HepG2 (cell line): ENCODE results near the gene SLC1A2.

ENCODE experiments used
- EZH2 ChIP-seq: conservative IDR thresholded peaks from 2 replicates; pipeline ENCODE4 v1.6.1; 2012; ENCODE audit warnings: mild to moderate bottlenecking, low read depth, low read length, moderate library complexity
- MAFG ChIP-seq: sonication (generic); formaldehyde crosslinking; IDR thresholded peaks from 2 replicates; pipeline ENCODE4 v1.5.1; 2020; ENCODE audit warnings: mild to moderate bottlenecking, missing genetic modification reagents
- ZNF331 ChIP-seq: sonication (generic); formaldehyde crosslinking; IDR thresholded peaks from 2 replicates; pipeline ENCODE4 v1.4.0; 2020; ENCODE audit warnings: missing genetic modification reagents

GRCh38 chr11:35243774-35244173 lies 175.6 kb downstream of the SLC1A2 start:
- TF ChIP-seq EZH2 (no peak), ZNF331 (CRISPR knock-in tag) (no peak), MAFG (CRISPR knock-in tag) (no peak)
